ENCODE measurements around the gene C1QTNF8.

C1QTNF8 gene

DNA sequence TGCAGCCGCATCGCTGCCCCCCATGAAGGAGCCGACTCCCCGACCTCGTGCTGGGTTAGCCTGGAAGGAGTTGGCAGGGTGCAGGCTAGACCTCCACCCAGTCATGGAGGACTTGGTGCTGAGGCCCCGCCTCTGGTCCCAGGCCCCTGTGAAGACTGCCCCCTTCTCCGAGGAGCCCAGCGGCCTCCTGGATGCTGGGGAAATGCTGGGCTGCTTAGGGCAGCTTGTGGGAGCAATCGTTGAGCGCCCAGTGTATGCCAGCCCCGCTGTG, 21.7 kb downstream of the C1QTNF8 start:
- TF ChIP-seq CTCF (IDR thresholded peaks at IDR 0.05), result no peak

- no peak for TF ChIP-seq CTCF (IDR thresholded peaks at IDR 0.05)
Observed at GRCh38 chr16:1073566-1074378, 22.3 kb downstream of the C1QTNF8 start.

- no peak for TF ChIP-seq CTCF (IDR thresholded peaks at IDR 0.05)
Observed at GRCh38 chr16:1073262-1073558, 22.8 kb downstream of the C1QTNF8 start.

GRCh38 chr16:1072526-1073261, 23.4 kb downstream of the C1QTNF8 start, which contains the start of gene SSTR5:
Gene SSTR5 (plus strand): TSS chr16:1072747. CDS start chr16:1078869, 6,122 bp downstream.
- no peak for TF ChIP-seq CTCF (IDR thresholded peaks at IDR 0.05)

DNA sequence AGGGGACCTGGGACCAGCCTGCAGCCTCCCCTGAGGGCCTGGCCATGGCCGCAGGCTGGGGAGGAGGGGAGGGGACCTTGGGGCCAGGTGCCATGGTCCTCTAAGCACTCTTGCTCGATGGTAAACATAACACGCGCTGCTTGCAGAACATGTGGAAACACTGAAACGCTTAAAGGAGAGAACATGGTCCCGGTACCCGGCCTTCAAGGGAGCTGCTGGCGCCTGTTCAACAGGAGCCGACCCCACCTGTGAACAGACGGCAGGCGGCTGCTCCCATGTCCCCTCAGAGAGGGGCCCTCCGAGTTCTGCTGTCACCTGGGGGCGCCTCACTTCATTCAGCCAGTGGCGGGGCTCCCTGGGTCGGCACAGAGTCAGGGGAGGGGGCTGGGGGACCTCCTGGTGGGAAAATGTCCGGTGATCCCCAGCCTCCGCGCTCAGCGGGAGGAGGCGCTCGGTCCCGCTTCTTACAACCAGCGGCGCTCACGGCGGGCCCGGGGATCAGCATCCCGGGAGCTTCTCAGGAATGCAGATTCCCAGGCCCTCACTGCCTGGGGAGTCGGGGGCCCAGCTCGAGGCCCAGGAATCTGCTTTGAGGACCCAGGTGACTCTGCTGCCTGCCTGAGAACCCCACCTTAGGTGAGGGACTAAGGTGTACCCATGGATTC, 24.4 kb downstream of the C1QTNF8 start:
- no peak for TF ChIP-seq CTCF (IDR thresholded peaks at IDR 0.05)

DNA sequence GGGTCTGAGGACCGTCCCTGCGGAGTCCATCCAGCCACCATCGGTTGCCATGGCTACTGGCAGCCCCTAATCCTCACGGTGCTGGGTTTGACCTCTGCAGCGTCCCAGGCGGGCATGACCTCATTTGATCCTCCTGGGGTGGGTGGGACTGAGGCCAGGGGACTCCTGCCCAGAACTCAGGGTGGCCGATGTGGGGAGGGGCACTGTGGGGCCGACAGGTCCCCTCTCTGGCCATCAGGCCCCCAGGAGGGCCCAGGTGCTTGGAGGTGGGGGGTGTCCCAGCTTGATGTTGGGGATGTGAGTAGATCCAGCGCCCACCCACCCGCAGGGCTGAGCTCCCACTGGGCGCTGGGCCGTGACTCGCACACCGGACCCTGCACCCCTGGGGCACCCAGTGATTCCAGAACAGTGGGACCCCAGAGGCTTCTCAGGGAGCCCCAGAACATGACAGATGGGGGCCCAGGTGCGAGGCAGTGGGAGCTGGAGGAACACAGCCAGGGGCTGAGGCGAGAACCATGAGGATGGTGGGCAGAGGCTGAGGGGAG, 25.1 kb downstream of the C1QTNF8 start:
- no peak for TF ChIP-seq CTCF (IDR thresholded peaks at IDR 0.05)

DNA sequence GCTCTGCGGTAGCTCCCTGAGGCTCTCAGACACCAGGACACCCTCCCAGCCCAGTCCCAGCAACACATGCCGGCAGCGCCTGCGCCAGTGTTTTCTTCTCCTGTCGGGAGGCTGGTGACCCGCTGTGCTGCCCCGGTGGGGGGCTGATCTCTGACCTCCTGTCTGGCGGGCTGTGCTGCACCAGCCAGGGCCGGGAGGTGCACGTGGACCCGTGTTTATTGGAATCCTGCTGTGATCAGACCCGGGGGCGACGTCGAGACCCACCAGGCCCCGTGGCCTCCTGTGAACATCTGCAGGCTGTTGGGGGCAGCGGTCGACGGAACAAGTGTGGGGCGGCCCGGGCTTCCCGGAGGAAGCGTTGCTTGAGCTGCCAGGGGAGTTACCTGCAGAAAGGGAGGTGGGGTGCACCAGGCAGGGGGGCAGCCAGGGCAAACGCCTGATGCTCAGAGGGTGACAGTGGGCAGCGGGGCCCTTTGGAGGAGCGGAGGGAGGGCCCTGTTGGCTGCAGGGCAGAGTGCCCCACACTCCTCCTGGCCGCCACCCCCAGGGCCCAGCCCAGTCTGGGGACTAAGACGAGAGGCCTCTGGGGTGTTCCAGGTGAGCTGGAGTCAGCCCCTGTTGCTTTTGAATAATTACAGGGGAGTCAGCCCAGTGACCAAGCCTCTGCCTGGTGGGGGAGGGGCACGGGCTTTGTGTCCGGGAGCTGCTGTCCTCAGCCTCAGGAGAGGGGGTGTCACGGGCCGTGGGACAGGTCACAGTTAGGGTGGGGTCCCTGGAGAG, 25.8 kb downstream of the C1QTNF8 start:
- TF ChIP-seq CTCF (IDR thresholded peaks at IDR 0.05), result no peak
